ENCODE results near the gene RPL9. TPM values are rescaled to one million over a fixed set of nuclear protein-coding genes. Genes with fewer than 3 reads are reported as not detected.

The RPL9 gene
- total RNA-seq, 2 experiments from 2014 or later, result 1,735 to 2,571 TPM

GRCh38 chr4:39452153-39452859 lies 6.4 kb downstream of the RPL9 start:
- BruUV-seq (replicated peaks), result no TSS peak
- intact Hi-C loops (cut with micrococcal nuclease; ENCODE audit: unreplicated experiment), result loop anchor here (10.0 kb wide), 1 partner anchor 688 kb away; no protein-coding TSS in a partner anchor
- CTCF ChIA-PET (ENCODE audit: unreplicated experiment), result no interaction called here

GRCh38 chr4:39451423-39452023 lies 7.2 kb downstream of the RPL9 start:
- Histone ChIP-seq H3K79me2 (ENCODE audit: insufficient read depth, low read depth, low read length) (peaks cover 32% of the 10 kb centered on the region), H2AFZ (ENCODE audit: low read length) (no peak overlapping the region), H3K36me3 (ENCODE audit: insufficient read depth, low read length) (peaks cover 91% of the 10 kb centered on the region), H3K4me2 (ENCODE audit: low read length) (no peak overlapping the region), H3K9me3 (ENCODE audit: low read length) (no peaks in the 10 kb centered on the region), H3K4me1 (ENCODE audit: insufficient read depth, low read length, poor library complexity, severe bottlenecking) (peaks cover 32% of the 10 kb centered on the region), H4K20me1 (ENCODE audit: insufficient read depth, low read length) (peaks cover 37% of the 10 kb centered on the region), H3K27ac (ENCODE audit: low read depth, low read length, poor library complexity, severe bottlenecking) (no peak overlapping the region), H3K9me2 (ENCODE audit: insufficient read depth, low read length) (no peaks in the 10 kb centered on the region), H3K4me3 (ENCODE audit: low read depth, low read length, poor library complexity, severe bottlenecking) (no peak overlapping the region)
- TF ChIP-seq CTCF (conservative IDR thresholded peaks at IDR 0.05; ENCODE audit: low read length), result no peak
- TF ChIP-seq EZH2phosphoT487 (IDR thresholded peaks at IDR 0.05; ENCODE audit: borderline replicate concordance, low read depth, low read length), result no peak
- ChIA-PET POLR2A (interaction anchor here (0.7 kb wide), 2 partner anchors 14 to 715 kb away, joined by 4 to 5 read pairs; no protein-coding TSS in a partner anchor), CTCF (ENCODE audit: unreplicated experiment) (no interaction called here)
- no peak for DNase-seq (ENCODE audit: low spot score)
- no TSS peak for BruUV-seq (replicated peaks)
- intact Hi-C loops (cut with micrococcal nuclease; ENCODE audit: unreplicated experiment), result loop anchor here (10.0 kb wide), 1 partner anchor 687 kb away; no protein-coding TSS in a partner anchor

More at GRCh38 chr4:39452153-39452859, 6.4 kb downstream of the RPL9 start:
- Histone ChIP-seq H4K20me1 (ENCODE audit: insufficient read depth, low read length) (peaks cover 45% of the 10 kb centered on the region), H3K4me2 (ENCODE audit: low read length) (no peak overlapping the region), H3K79me2 (ENCODE audit: insufficient read depth, low read depth, low read length) (peaks cover 40% of the 10 kb centered on the region), H3K27ac (ENCODE audit: low read depth, low read length, poor library complexity, severe bottlenecking) (no peak overlapping the region), H3K36me3 (ENCODE audit: insufficient read depth, low read length) (peaks cover 98% of the 10 kb centered on the region), H3K9me3 (ENCODE audit: low read length) (no peaks in the 10 kb centered on the region), H3K4me3 (ENCODE audit: low read depth, low read length, poor library complexity, severe bottlenecking) (no peak overlapping the region), H3K4me1 (ENCODE audit: insufficient read depth, low read length, poor library complexity, severe bottlenecking) (peaks cover 38% of the 10 kb centered on the region), H2AFZ (ENCODE audit: low read length) (no peak overlapping the region), H3K9me2 (ENCODE audit: insufficient read depth, low read length) (no peaks in the 10 kb centered on the region)
- TF ChIP-seq EZH2phosphoT487 (IDR thresholded peaks at IDR 0.05; ENCODE audit: borderline replicate concordance, low read depth, low read length), result no peak
- DNase-seq (ENCODE audit: low spot score), result no peak
- POLR2A ChIA-PET, result no interaction called here

- Histone ChIP-seq H3K4me3 (ENCODE audit: low read depth, low read length, poor library complexity, severe bottlenecking) (no peak overlapping the region), H3K4me1 (ENCODE audit: insufficient read depth, low read length, poor library complexity, severe bottlenecking) (peaks cover 23% of the 10 kb centered on the region), H3K9me3 (ENCODE audit: low read length) (no peaks in the 10 kb centered on the region), H3K4me2 (ENCODE audit: low read length) (no peak overlapping the region), H2AFZ (ENCODE audit: low read length) (no peak overlapping the region), H3K27ac (ENCODE audit: low read depth, low read length, poor library complexity, severe bottlenecking) (no peak overlapping the region), H3K9me2 (ENCODE audit: insufficient read depth, low read length) (no peaks in the 10 kb centered on the region), H3K79me2 (ENCODE audit: insufficient read depth, low read depth, low read length) (peaks cover 23% of the 10 kb centered on the region), H3K36me3 (ENCODE audit: insufficient read depth, low read length) (peaks cover 82% of the 10 kb centered on the region), H4K20me1 (ENCODE audit: insufficient read depth, low read length) (peaks cover 31% of the 10 kb centered on the region)
- ChIA-PET CTCF (ENCODE audit: unreplicated experiment) (no interaction called here), POLR2A (interaction anchor here (0.7 kb wide), 2 partner anchors 14 to 714 kb away, joined by 4 to 5 read pairs; no protein-coding TSS in a partner anchor)
- intact Hi-C loops (cut with micrococcal nuclease; ENCODE audit: unreplicated experiment), result loop anchor here (10.0 kb wide), 1 partner anchor 686 kb away; no protein-coding TSS in a partner anchor
- TF ChIP-seq EZH2phosphoT487 (IDR thresholded peaks at IDR 0.05; ENCODE audit: borderline replicate concordance, low read depth, low read length), result no peak
- TF ChIP-seq CTCF (conservative IDR thresholded peaks at IDR 0.05; ENCODE audit: low read length), result no peak
- DNase-seq (ENCODE audit: low spot score), result no peak
- no TSS peak for BruUV-seq (replicated peaks)
Measured at GRCh38 chr4:39450618-39451017, 8.1 kb downstream of the RPL9 start.

Measured in OCI-LY7 (cell line).